ENCODE data around the gene TP53TG5.

- TF ChIP-seq GATA2 (IDR thresholded peaks at IDR 0.05; ENCODE audit: low read depth, low read length) = no peak
- no peak for TF ChIP-seq GATA3 (IDR thresholded peaks at IDR 0.05; ENCODE audit: low read depth, low read length)
Measured at GRCh38 chr20:45410887-45411286, 32.8 kb upstream of the TP53TG5 start.

Measured in SH-SY5Y (cell line).